Limb (tissue), 2 donors: ENCODE data around the gene R3HDM1.
"Not testable (repeated sequence)": the region's sequence is repeated elsewhere in the genome, so short reads cannot be mapped to it uniquely, and the experiment has no call there.

ENCODE experiments used
- DNase-seq, 2 donors: peaks; one replicate each; pipeline ENCODE4 v3.0.0-alpha.2; 2016; ENCODE audit errors: extremely low spot score in 2 of 2

The R3HDM1 gene

GRCh38 chr2:135531231-135532197 is at the start of gene R3HDM1:
R3HDM1 (plus strand) TSS chr2:135531484; CDS start chr2:135604846, 73,362 bp downstream.
- peak; percentile 96 to 100 for DNase-seq

DNA sequence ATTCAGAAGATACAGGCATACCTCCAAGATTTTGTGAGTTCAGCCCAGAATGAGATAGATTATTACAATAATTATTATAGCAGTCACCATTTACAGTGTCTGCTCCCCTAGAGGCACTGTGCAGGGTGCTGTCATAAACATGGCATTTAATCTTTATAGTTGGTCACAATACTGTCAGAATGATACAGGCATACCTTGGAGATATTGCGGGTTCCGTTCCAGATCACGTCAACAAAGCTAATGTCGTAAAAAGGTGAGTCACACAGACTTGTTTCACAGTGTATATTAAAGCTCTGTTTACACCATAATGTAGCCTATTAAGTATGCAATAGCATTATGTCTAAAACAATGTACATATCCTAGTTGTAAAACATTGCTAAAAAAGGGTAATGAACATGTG is 45.8 kb upstream of the R3HDM1 start:
- no peak for DNase-seq

- no peak for DNase-seq
Measured at GRCh38 chr2:135490376-135490775, 40.9 kb upstream of the R3HDM1 start.

GRCh38 chr2:135494503-135494902 is 36.8 kb upstream of the R3HDM1 start:
- DNase-seq, result no peak

GRCh38 chr2:135494917-135495316 is 36.4 kb upstream of the R3HDM1 start:
- no peak for DNase-seq

GRCh38 chr2:135498588-135498987 is 32.7 kb upstream of the R3HDM1 start:
- DNase-seq, result not testable (repeated sequence)

DNA sequence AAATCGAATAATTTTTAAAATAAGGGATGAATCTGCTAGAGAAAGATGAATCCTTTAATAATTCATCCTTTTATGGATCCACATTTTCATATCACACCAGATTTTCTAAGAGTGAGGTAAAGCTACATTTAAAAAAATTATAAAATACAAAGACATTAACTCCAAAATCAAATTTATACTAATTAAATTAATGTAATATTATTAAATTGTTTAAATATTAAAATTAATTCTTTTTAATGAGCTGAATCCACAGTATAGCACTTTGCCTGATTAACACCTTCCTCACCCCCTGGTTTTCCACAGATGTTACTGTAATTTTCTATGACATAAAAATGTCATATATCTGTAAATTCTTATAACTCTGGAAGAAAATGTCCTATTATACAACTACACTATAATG is 26.5 kb upstream of the R3HDM1 start:
- no peak for DNase-seq

DNA sequence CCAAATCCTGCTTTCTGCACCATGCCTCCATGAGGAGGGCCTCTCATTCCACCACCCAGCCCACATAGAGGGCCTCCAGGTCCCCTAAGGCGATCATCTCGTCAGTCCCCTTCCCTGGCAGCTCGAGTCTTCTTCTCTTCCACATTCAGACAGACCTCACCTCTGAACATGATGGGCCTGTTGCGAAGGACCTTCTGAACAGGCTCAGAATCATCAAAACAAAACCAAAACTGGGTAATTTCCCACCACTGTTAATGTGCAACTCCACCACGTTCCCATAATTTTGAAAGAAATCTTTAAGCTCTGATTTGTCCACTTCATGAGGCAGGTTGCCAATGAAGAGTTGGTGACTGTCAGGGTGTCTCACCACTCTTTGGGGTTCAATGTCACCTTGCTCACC is 20.7 kb upstream of the R3HDM1 start:
- no peak for DNase-seq

GRCh38 chr2:135512099-135512498 is 19.2 kb upstream of the R3HDM1 start:
- DNase-seq, result no peak

DNA sequence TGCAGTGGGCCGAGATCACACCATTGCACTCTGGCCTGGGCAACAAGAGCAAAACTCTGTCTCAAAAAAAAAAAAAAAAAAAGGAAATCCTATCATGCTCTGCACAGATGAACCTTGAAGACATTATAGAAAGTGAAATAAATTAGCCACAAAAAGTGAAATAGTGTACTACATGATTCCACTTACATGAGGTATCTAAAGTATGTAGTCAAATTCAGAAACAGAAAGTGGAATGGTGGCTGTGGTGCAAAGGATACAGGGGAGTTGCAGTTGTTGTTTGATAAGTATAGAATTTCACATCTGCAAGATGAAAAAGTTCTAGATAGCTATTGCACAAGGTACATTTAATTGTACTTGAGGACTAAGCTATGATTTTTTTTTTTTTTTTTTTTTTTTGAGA is 5.5 kb upstream of the R3HDM1 start:
- no peak for DNase-seq

- no peak for DNase-seq
Measured at GRCh38 chr2:135528006-135528405, 3.3 kb upstream of the R3HDM1 start.

DNA sequence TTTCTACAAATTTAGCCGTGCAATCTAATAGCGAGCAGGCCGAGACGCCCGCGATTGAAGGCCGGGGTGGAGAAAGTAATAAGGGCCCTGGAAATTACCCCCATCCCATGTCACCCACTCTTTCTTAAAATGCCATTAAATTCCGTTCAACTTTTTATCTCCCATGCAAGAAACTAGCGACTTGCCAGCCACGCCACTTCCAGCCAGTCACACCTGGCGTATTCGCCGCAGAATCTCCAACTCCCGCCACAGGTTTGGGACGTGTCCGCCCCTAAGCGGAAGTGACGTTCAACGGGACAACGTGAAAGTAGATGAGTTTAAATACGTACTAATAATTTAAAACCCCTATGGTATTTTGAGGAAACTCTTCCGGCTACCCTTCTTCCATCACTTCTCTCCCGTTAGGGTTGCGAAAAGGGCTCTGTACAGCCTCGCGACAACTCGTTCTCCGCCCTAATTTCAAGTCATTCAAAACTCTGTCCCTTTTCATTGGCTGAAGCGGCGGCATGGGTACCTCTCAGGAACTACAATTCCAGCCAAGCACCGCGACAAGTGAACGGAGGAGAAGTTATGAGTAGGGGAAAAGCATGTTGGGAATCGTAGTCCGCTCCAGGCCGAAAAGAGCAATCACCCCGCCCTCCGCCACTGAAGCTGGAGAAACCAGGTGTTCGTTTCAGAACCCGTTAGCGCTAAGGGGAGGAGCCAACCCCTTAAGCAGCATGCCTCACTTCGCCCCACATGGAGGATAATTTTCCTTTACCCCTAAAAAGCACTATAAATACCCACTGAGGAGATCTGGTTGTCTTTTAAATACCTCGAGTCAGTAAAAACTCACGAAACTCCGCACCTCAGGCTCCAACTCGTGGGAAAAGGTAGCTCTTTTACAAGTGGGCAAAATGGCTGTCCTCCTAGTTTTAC is 712 bp upstream of the R3HDM1 start, which contains the start of gene ZRANB3:
Gene ZRANB3 (minus strand): TSS at position 906 of the 918 bp plus-strand sequence.
- DNase-seq, result peak; percentile 94 to 99

- no peak for DNase-seq
Measured at GRCh38 chr2:135532581-135532980, 1.3 kb downstream of the R3HDM1 start.

GRCh38 chr2:135533545-135533944 is 2.3 kb downstream of the R3HDM1 start:
- not testable (repeated sequence) for DNase-seq

- DNase-seq, result no peak
Measured at GRCh38 chr2:135546436-135546835, 15.2 kb downstream of the R3HDM1 start.

GRCh38 chr2:135547311-135547710 is 16.0 kb downstream of the R3HDM1 start:
- no peak for DNase-seq

DNA sequence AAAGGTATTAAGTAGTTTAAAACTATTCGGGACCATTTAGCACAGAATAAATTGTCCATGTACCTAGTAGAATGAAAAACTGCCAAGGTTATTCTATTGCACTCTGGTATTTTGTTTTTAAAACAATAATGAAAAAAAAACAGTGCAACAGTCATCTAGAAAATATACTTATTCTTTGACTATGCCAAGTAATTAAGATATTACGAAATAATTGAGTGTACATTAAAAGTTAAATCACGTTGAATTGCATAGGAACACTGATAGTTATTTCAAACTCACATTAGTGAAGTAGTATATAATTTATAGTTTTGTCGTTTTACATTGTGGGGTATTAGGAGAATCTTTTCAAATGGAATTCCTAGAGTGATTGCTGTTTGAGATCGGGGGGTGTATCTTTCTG is 20.1 kb downstream of the R3HDM1 start:
- no peak for DNase-seq

GRCh38 chr2:135552887-135553286 is 21.6 kb downstream of the R3HDM1 start:
- DNase-seq, result no peak

- DNase-seq, result no peak
Measured at GRCh38 chr2:135555311-135555710, 24.0 kb downstream of the R3HDM1 start.

DNA sequence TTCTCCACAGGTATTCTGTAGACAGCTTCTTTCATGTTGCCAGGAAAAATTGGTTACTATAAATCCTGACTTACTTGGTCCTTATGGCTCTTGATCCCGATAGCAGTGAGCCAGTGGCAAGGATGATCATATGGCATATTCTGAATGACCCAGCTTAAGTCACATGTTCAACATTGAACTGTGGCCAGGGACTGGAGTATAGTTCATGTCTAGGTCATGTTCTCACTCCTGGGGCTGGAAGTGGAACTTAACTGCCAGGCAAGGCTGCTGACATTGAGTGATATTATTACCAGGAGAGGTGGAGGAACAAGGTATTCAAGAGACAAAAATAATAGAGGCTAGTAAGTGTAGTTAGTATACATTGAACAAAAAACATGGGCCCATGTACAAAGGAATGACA is 26.2 kb downstream of the R3HDM1 start:
- DNase-seq, result no peak

- DNase-seq, result no peak
Measured at GRCh38 chr2:135561925-135562324, 30.6 kb downstream of the R3HDM1 start.

DNA sequence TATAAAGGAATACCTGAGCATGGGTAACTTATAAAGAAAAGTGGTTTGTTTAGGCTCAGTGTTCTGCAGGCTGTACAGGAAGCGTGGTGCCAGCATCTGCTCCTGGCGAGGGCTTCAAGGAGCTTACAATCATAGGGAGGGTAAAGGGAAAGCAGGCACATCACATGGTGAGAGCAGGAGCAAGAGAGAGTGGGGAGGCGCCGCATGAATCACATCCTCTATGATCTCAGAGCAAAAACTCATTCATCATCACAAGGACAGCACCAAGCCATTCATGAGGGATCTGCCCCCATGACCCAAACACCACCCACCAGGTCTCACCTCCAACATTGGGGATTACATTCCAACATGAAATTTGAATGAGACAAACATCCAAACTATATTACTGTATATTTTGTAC is 32.5 kb downstream of the R3HDM1 start:
- DNase-seq, result no peak
